ENCODE results near the gene FPR3. TPM values are rescaled to one million over a fixed set of nuclear protein-coding genes. Genes with fewer than 3 reads are reported as not detected.

Gene FPR3
- total and polyA plus RNA-seq, 9 of the 15 experiments (the other 6 are each of a cell fraction or from before 2014, with no cell fraction given), result 0.08 to 0.51 (median 0.22) TPM; not detected in 1

- TF ChIP-seq ZNF274 (IDR thresholded peaks at IDR 0.05; ENCODE audit: borderline replicate concordance, low read depth, low read length), result no peak
- TF ChIP-seq NR2C1 (IDR thresholded peaks at IDR 0.05), result no peak
- TF ChIP-seq NR2C1 (tag; IDR thresholded peaks at IDR 0.05), result peak; percentile 96
- no peak for TF ChIP-seq E2F6 (IDR thresholded peaks at IDR 0.05; ENCODE audit: borderline replicate concordance in 1 of 2, extremely low read depth in 1 of 2, insufficient read depth in 1 of 2, insufficient read length in 1 of 2, low read depth in 1 of 2, low read length in 1 of 2, poor library complexity in 1 of 2, severe bottlenecking in 1 of 2)
- no peak for TF ChIP-seq CHD2 (IDR thresholded peaks at IDR 0.05; ENCODE audit: low read depth, low read length)
- TF ChIP-seq CLOCK (CRISPR knock-in tag; IDR thresholded peaks at IDR 0.05; ENCODE audit: borderline replicate concordance), result peak; percentile 86
- TF ChIP-seq IRF2 (CRISPR knock-in tag; IDR thresholded peaks at IDR 0.05), result no peak
- peak; percentile 96 for TF ChIP-seq ZNF449 (CRISPR knock-in tag; IDR thresholded peaks at IDR 0.05)
- TF ChIP-seq NR1H2 (CRISPR knock-in tag; IDR thresholded peaks at IDR 0.05), result no peak
- peak; percentile 98 for TF ChIP-seq ZBTB9 (CRISPR knock-in tag; IDR thresholded peaks at IDR 0.05)
- no peak for TF ChIP-seq RBM22 (IDR thresholded peaks at IDR 0.05; ENCODE audit: low read depth, low read length, poor library complexity, severe bottlenecking)
- TF ChIP-seq ZNF766 (CRISPR knock-in tag; conservative IDR thresholded peaks at IDR 0.05), result peak; percentile 99
- no peak for TF ChIP-seq SREBF2 (CRISPR knock-in tag; IDR thresholded peaks at IDR 0.05)
- TF ChIP-seq L3MBTL2 (IDR thresholded peaks at IDR 0.05), result no peak
- peak; percentile 49; the same call in 1 of the 2 replicates for TF ChIP-seq ZNF507 (tag; conservative IDR thresholded peaks at IDR 0.05)
These were observed 8.1 kb upstream of the FPR3 start (continued) for GRCh38 chr19:51786646-51787494.
